Mucosa of rectum (tissue), 2 donors: ENCODE measurements around the gene LCN1.

ENCODE experiments used
- H3K27ac ChIP-seq, 2 donors: one replicate each; pipeline ENCODE4 v1.7.0; 2013; ENCODE audit warnings: inconsistent platforms in 2 of 2, low read depth in 2 of 2, low read length in 2 of 2
- H3K27me3 ChIP-seq, 2 donors: one replicate each; pipeline ENCODE4 v1.7.0; 2013; ENCODE audit warnings: low read length in 2 of 2; ENCODE audit not compliant: control insufficient read depth in 2 of 2, insufficient read depth in 2 of 2
- H3K36me3 ChIP-seq, 2 donors: one replicate each; pipeline ENCODE4 v1.7.0; 2013; ENCODE audit warnings: low read length in 2 of 2; ENCODE audit not compliant: control insufficient read depth in 2 of 2, insufficient read depth in 2 of 2
- H3K4me1 ChIP-seq, 2 donors: one replicate each; pipeline ENCODE4 v1.7.0; 2013; ENCODE audit warnings: low read length in 2 of 2, mild to moderate bottlenecking in 1 of 2; ENCODE audit not compliant: control insufficient read depth in 2 of 2, insufficient read depth in 2 of 2
- H3K4me3 ChIP-seq, 2 donors: one replicate each; pipeline ENCODE4 v1.7.0; 2013; ENCODE audit warnings: low read length in 2 of 2
- H3K9ac ChIP-seq, 2 donors: one replicate each; pipeline ENCODE4 v1.7.0; 2013; ENCODE audit warnings: low read length in 2 of 2, low read depth in 1 of 2, mild to moderate bottlenecking in 1 of 2
- H3K9me3 ChIP-seq, 2 donors: one replicate each; pipeline ENCODE4 v1.7.0; 2013; ENCODE audit warnings: low read length in 2 of 2; ENCODE audit not compliant: control insufficient read depth in 2 of 2
- donor health status: healthy.
- donor health status: Normal muscosa, but diverticular disease.

LCN1 gene

GRCh38 chr9:135520916-135521607 lies at the start of gene LCN1:
Gene LCN1 (plus strand): TSS chr9:135521440. CDS start chr9:135521498, 58 bp downstream.
- no peak within 1 kb of the TSS for H3K27ac ChIP-seq
- no peaks in the 10 kb centered on the region for H3K4me1 ChIP-seq
- H3K27me3 ChIP-seq: peaks cover 0 to 2% of the 10 kb centered on the region in 2 donors
- no peak within 1 kb of the TSS for H3K4me3 ChIP-seq
- no peaks in the 10 kb centered on the region for H3K9me3 ChIP-seq
- H3K36me3 ChIP-seq: no peaks in the 10 kb centered on the region
- no peak within 1 kb of the TSS for H3K9ac ChIP-seq

DNA sequence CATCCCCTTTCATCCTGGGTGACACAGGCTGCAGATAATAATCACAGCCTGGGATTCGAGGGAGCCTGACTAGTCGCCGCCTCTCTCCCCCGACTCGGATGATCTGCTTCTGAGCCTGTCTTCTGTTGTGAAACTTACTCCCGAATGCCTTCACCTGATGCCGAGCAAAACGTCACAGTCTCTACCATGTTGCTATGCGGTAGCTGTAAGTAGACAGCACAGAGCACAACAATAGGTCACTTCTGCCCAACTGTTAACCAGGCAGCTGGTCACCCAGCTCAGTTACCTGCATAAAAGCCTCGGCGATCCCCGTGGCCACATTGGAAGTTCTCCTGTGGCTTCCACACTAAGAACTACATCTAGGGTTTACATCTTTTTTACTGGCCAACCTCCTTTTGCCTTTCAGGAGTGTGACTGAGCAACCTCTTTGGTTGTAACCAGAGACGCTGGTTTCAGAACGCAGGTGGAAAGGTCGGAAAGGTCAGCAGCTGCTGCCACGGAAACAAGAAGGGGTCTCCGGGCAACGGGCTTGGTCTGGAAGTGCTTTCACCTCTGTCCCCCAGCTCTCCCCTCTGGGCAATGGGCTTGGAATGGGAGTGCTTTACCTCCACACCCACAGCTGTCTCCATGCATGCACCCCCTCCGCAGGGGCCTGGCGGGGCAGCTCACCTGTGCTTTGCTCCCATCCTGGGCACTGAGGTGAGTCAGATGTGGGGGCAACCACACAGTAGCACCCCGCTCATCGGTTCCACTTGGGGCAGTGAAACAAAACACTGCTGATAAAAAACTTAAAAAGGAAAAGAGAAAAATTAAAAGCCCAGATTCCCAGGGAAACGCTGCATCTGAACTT lies 49.2 kb upstream of the LCN1 start:
- Histone ChIP-seq H3K9ac (no peak overlapping the region), H3K36me3 (no peaks in the 10 kb centered on the region), H3K27me3 (no peaks in the 10 kb centered on the region), H3K27ac (no peak overlapping the region), H3K4me3 (no peak overlapping the region), H3K4me1 (no peaks in the 10 kb centered on the region), H3K9me3 (no peaks in the 10 kb centered on the region)

DNA sequence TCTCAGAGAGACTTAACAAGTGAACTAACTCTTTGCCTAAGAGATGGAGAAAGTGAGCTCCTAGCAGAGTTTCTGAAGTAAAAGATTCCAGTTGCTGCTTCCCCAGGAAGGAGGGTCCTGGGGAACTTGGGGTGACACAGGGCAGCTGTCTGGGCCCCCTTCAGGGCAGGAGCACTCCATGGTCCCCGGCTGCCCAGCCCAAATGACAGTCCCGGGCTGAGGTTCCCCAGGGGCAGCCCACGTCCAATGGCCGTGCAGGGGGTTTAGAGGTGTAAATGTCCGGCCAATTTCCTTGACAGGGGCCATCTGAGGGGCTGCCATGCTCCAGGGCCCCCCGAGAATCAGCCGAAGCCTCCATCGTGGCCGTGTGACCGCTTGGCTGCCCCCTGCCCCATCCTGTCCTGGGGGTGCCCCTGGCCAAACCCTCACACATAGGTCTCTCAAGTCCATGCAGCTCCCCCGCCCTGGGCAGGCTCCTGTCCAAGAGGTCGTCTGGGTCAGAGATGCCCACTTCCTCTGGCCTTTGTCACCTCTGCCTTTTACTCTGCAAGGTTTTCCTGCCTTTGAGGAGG lies 47.2 kb upstream of the LCN1 start:
- Histone ChIP-seq H3K27ac (no peak overlapping the region), H3K27me3 (no peaks in the 10 kb centered on the region), H3K36me3 (no peaks in the 10 kb centered on the region), H3K4me3 (no peak overlapping the region), H3K9me3 (no peaks in the 10 kb centered on the region), H3K4me1 (peaks cover 3 to 5% of the 10 kb centered on the region in 2 donors), H3K9ac (no peak overlapping the region)

DNA sequence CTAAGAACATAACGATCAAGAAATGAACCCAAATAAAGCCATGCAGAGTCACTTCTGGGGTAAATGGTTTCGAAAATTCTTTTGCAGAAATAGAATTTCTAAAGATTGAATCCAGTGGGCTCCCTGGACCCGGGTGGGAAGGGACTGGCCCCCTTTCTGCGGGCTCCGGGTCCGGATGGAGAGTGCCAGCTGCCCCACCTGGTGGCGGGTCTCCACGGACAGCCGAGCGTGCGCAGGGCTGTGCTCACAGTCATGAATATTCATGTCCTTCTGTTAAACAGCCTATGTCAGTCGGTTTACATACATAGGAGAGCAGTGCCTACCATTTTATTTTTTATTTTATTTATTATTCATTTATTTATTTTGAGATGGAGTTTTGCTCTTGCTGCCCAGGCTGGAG lies 46.3 kb upstream of the LCN1 start:
- Histone ChIP-seq H3K36me3 (no peaks in the 10 kb centered on the region), H3K9ac (no peak overlapping the region), H3K27me3 (no peaks in the 10 kb centered on the region), H3K4me1 (peaks cover 3 to 5% of the 10 kb centered on the region in 2 donors), H3K27ac (no peak overlapping the region), H3K4me3 (no peak overlapping the region), H3K9me3 (no peaks in the 10 kb centered on the region)

- no peak overlapping the region for H3K4me3 ChIP-seq
Observed at GRCh38 chr9:135476561-135477355, 44.5 kb upstream of the LCN1 start.

GRCh38 chr9:135478191-135478590 lies 43.0 kb upstream of the LCN1 start:
- no peaks in the 10 kb centered on the region for H3K27me3 ChIP-seq
- H3K27ac ChIP-seq: no peak overlapping the region
- no peak overlapping the region for H3K9ac ChIP-seq
- peaks cover 8 to 11% of the 10 kb centered on the region in 2 donors for H3K4me1 ChIP-seq
- no peaks in the 10 kb centered on the region for H3K9me3 ChIP-seq
- no peak overlapping the region for H3K4me3 ChIP-seq
- H3K36me3 ChIP-seq: no peaks in the 10 kb centered on the region

More at GRCh38 chr9:135476561-135477355, 44.5 kb upstream of the LCN1 start:
- H3K4me1 ChIP-seq: peaks cover 8 to 11% of the 10 kb centered on the region in 2 donors
- H3K9ac ChIP-seq: no peak overlapping the region
- H3K27ac ChIP-seq: no peak overlapping the region
- H3K9me3 ChIP-seq: no peaks in the 10 kb centered on the region
- no peaks in the 10 kb centered on the region for H3K36me3 ChIP-seq
- no peaks in the 10 kb centered on the region for H3K27me3 ChIP-seq

- Histone ChIP-seq H3K4me3 (peak overlapping the region; percentile 54 to 60), H3K9ac (peak overlapping the region; percentile 14 to 51), H3K4me1 (peaks cover 8 to 11% of the 10 kb centered on the region in 2 donors), H3K27ac (peak overlapping the region; percentile 61 to 74), H3K27me3 (no peaks in the 10 kb centered on the region), H3K36me3 (peaks cover 1 to 3% of the 10 kb centered on the region in 2 donors), H3K9me3 (no peaks in the 10 kb centered on the region)
Observed at GRCh38 chr9:135478829-135479468, 42.3 kb upstream of the LCN1 start.

GRCh38 chr9:135479469-135480052 lies 41.7 kb upstream of the LCN1 start, which contains the start of gene PPP1R26:
Gene PPP1R26 (plus strand): TSS chr9:135479782. CDS start chr9:135484511, 4,729 bp downstream.
- Histone ChIP-seq H3K4me3 (peak within 1 kb of the TSS; percentile 73 to 84), H3K4me1 (peaks cover 8 to 11% of the 10 kb centered on the region in 2 donors), H3K9me3 (no peaks in the 10 kb centered on the region), H3K36me3 (peaks cover 5% of the 10 kb centered on the region in 2 donors), H3K9ac (peak within 1 kb of the TSS; percentile 60 to 84), H3K27ac (peak within 1 kb of the TSS; percentile 76 to 77), H3K27me3 (no peaks in the 10 kb centered on the region)
